ENCODE results near the gene GSAP.
"Not testable (repeated sequence)": the region's sequence is repeated elsewhere in the genome, so short reads cannot be mapped to it uniquely, and the experiment has no call there.

The GSAP gene

GRCh38 chr7:77415823-77416620 lies at the start of gene GSAP:
TSS of gene GSAP (minus strand) at chr7:77416349. CDS start at chr7:77416321, 28 bp downstream.
- Histone ChIP-seq H3K9me3 (ENCODE audit: control insufficient read depth, insufficient read depth, low read length) (no peaks in the 10 kb centered on the region), H3K9ac (ENCODE audit: low read depth, low read length) (peak within 1 kb of the TSS; percentile 72), H3K4me1 (ENCODE audit: insufficient read depth, low read length) (peaks cover 23% of the 10 kb centered on the region), H3K36me3 (ENCODE audit: insufficient read depth, low read length) (no peaks in the 10 kb centered on the region)

- Histone ChIP-seq H3K9ac (ENCODE audit: low read depth, low read length) (no peak overlapping the region), H3K36me3 (ENCODE audit: insufficient read depth, low read length) (no peaks in the 10 kb centered on the region; the same call in 1 of the 2 replicates), H3K4me1 (ENCODE audit: insufficient read depth, low read length) (peaks cover 7% of the 10 kb centered on the region; the same call in 1 of the 2 replicates), H3K9me3 (ENCODE audit: control insufficient read depth, insufficient read depth, low read length) (peaks cover 2% of the 10 kb centered on the region; the same call in 1 of the 2 replicates)
Measured at GRCh38 chr7:77465256-77465655, 49.1 kb upstream of the GSAP start.

GRCh38 chr7:77464589-77464988 lies 48.4 kb upstream of the GSAP start:
- no peak overlapping the region for H3K9ac ChIP-seq (ENCODE audit: low read depth, low read length)
- H3K4me1 ChIP-seq (ENCODE audit: insufficient read depth, low read length), result peaks cover 7% of the 10 kb centered on the region; the same call in 1 of the 2 replicates
- peaks cover 2% of the 10 kb centered on the region; the same call in 1 of the 2 replicates for H3K9me3 ChIP-seq (ENCODE audit: control insufficient read depth, insufficient read depth, low read length)
- H3K36me3 ChIP-seq (ENCODE audit: insufficient read depth, low read length), result no peaks in the 10 kb centered on the region; the same call in 1 of the 2 replicates

GRCh38 chr7:77463632-77464031 lies 47.5 kb upstream of the GSAP start:
- not testable (repeated sequence) for H3K4me1 ChIP-seq (ENCODE audit: insufficient read depth, low read length); H3K9ac ChIP-seq (ENCODE audit: low read depth, low read length); H3K36me3 ChIP-seq (ENCODE audit: insufficient read depth, low read length); H3K9me3 ChIP-seq (ENCODE audit: control insufficient read depth, insufficient read depth, low read length)

GRCh38 chr7:77461842-77462241 lies 45.7 kb upstream of the GSAP start:
- Histone ChIP-seq H3K36me3 (ENCODE audit: insufficient read depth, low read length) (no peaks in the 10 kb centered on the region), H3K4me1 (ENCODE audit: insufficient read depth, low read length) (peaks cover 7% of the 10 kb centered on the region; the same call in 1 of the 2 replicates), H3K9ac (ENCODE audit: low read depth, low read length) (no peak overlapping the region), H3K9me3 (ENCODE audit: control insufficient read depth, insufficient read depth, low read length) (no peaks in the 10 kb centered on the region)

GRCh38 chr7:77461246-77461645 lies 45.1 kb upstream of the GSAP start:
- Histone ChIP-seq H3K9me3 (ENCODE audit: control insufficient read depth, insufficient read depth, low read length) (no peaks in the 10 kb centered on the region), H3K9ac (ENCODE audit: low read depth, low read length) (no peak overlapping the region), H3K4me1 (ENCODE audit: insufficient read depth, low read length) (peaks cover 7% of the 10 kb centered on the region; the same call in 1 of the 2 replicates), H3K36me3 (ENCODE audit: insufficient read depth, low read length) (no peaks in the 10 kb centered on the region)

- no peaks in the 10 kb centered on the region for H3K36me3 ChIP-seq (ENCODE audit: insufficient read depth, low read length)
- H3K9me3 ChIP-seq (ENCODE audit: control insufficient read depth, insufficient read depth, low read length), result no peaks in the 10 kb centered on the region
- H3K4me1 ChIP-seq (ENCODE audit: insufficient read depth, low read length), result peaks cover 7% of the 10 kb centered on the region; the same call in 1 of the 2 replicates
Measured at GRCh38 chr7:77460057-77460486, 43.9 kb upstream of the GSAP start.

GRCh38 chr7:77459311-77459726 lies 43.2 kb upstream of the GSAP start:
- no peak overlapping the region for H3K9ac ChIP-seq (ENCODE audit: low read depth, low read length)
- peaks cover 7% of the 10 kb centered on the region; the same call in 1 of the 2 replicates for H3K4me1 ChIP-seq (ENCODE audit: insufficient read depth, low read length)
- H3K36me3 ChIP-seq (ENCODE audit: insufficient read depth, low read length), result no peaks in the 10 kb centered on the region
- no peaks in the 10 kb centered on the region; the same call in 1 of the 2 replicates for H3K9me3 ChIP-seq (ENCODE audit: control insufficient read depth, insufficient read depth, low read length)

More at GRCh38 chr7:77460057-77460486, 43.9 kb upstream of the GSAP start:
- H3K9ac ChIP-seq (ENCODE audit: low read depth, low read length), result no peak overlapping the region

GRCh38 chr7:77458786-77459185 lies 42.6 kb upstream of the GSAP start:
- H3K9me3 ChIP-seq (ENCODE audit: control insufficient read depth, insufficient read depth, low read length), result no peaks in the 10 kb centered on the region; the same call in 1 of the 2 replicates
- no peak overlapping the region for H3K9ac ChIP-seq (ENCODE audit: low read depth, low read length)
- H3K4me1 ChIP-seq (ENCODE audit: insufficient read depth, low read length), result peaks cover 8% of the 10 kb centered on the region; the same call in 1 of the 2 replicates
- no peaks in the 10 kb centered on the region for H3K36me3 ChIP-seq (ENCODE audit: insufficient read depth, low read length)

- H3K4me1 ChIP-seq (ENCODE audit: insufficient read depth, low read length), result peaks cover 13% of the 10 kb centered on the region; the same call in 1 of the 2 replicates
- H3K9me3 ChIP-seq (ENCODE audit: control insufficient read depth, insufficient read depth, low read length), result no peaks in the 10 kb centered on the region; the same call in 1 of the 2 replicates
- H3K36me3 ChIP-seq (ENCODE audit: insufficient read depth, low read length), result no peaks in the 10 kb centered on the region
- H3K9ac ChIP-seq (ENCODE audit: low read depth, low read length), result no peak overlapping the region
Measured at GRCh38 chr7:77457779-77458178, 41.6 kb upstream of the GSAP start.

- H3K9ac ChIP-seq (ENCODE audit: low read depth, low read length), result no peak overlapping the region
- H3K36me3 ChIP-seq (ENCODE audit: insufficient read depth, low read length), result no peaks in the 10 kb centered on the region
- H3K9me3 ChIP-seq (ENCODE audit: control insufficient read depth, insufficient read depth, low read length), result no peaks in the 10 kb centered on the region; the same call in 1 of the 2 replicates
- H3K4me1 ChIP-seq (ENCODE audit: insufficient read depth, low read length), result peaks cover 13% of the 10 kb centered on the region; the same call in 1 of the 2 replicates
Measured at GRCh38 chr7:77456696-77457095, 40.5 kb upstream of the GSAP start.

- 0 out of 2 replicates have a peak, but pooled peaks cover 6% of the 10 kb centered on the region for H3K4me1 ChIP-seq (ENCODE audit: insufficient read depth, low read length)
- H3K36me3 ChIP-seq (ENCODE audit: insufficient read depth, low read length), result no peaks in the 10 kb centered on the region
- no peak overlapping the region for H3K9ac ChIP-seq (ENCODE audit: low read depth, low read length)
Measured at GRCh38 chr7:77455321-77455720, 39.2 kb upstream of the GSAP start.

GRCh38 chr7:77454802-77455201 lies 38.7 kb upstream of the GSAP start:
- H3K9me3 ChIP-seq (ENCODE audit: control insufficient read depth, insufficient read depth, low read length), result no peaks in the 10 kb centered on the region; the same call in 1 of the 2 replicates

More at GRCh38 chr7:77455321-77455720, 39.2 kb upstream of the GSAP start:
- H3K9me3 ChIP-seq (ENCODE audit: control insufficient read depth, insufficient read depth, low read length), result no peaks in the 10 kb centered on the region; the same call in 1 of the 2 replicates

GRCh38 chr7:77453531-77453930 lies 37.4 kb upstream of the GSAP start:
- Histone ChIP-seq H3K9ac (ENCODE audit: low read depth, low read length) (no peak overlapping the region), H3K9me3 (ENCODE audit: control insufficient read depth, insufficient read depth, low read length) (no peaks in the 10 kb centered on the region; the same call in 1 of the 2 replicates), H3K36me3 (ENCODE audit: insufficient read depth, low read length) (no peaks in the 10 kb centered on the region), H3K4me1 (ENCODE audit: insufficient read depth, low read length) (0 out of 2 replicates have a peak, but pooled peaks cover 6% of the 10 kb centered on the region)

More at GRCh38 chr7:77454802-77455201, 38.7 kb upstream of the GSAP start:
- H3K9ac ChIP-seq (ENCODE audit: low read depth, low read length), result no peak overlapping the region
- H3K36me3 ChIP-seq (ENCODE audit: insufficient read depth, low read length), result no peaks in the 10 kb centered on the region
- H3K4me1 ChIP-seq (ENCODE audit: insufficient read depth, low read length), result 0 out of 2 replicates have a peak, but pooled peaks cover 6% of the 10 kb centered on the region
